Trophoblast cell (in vitro differentiated cells and primary cell): ENCODE data around the gene FBXW11.
A peak's percentile ranks its signal among the peaks of the same experiment; 100 is the strongest.

ENCODE experiments used
- DNase-seq, 2 donors: peaks; one replicate each; pipeline ENCODE4 v3.0.0-alpha.2; 2016
- H2AFZ ChIP-seq: 2 replicates; pipeline ENCODE4 v1.6.1; 2013; ENCODE audit warnings: low read length, moderate library complexity, mild to moderate bottlenecking; ENCODE audit not compliant: insufficient read depth, poor library complexity
- H2AK5ac ChIP-seq: 2 replicates; pipeline ENCODE4 v1.6.1; 2013; ENCODE audit warnings: mild to moderate bottlenecking, low read length
- H2BK120ac ChIP-seq: 2 replicates; pipeline ENCODE4 v1.6.1; 2013; ENCODE audit warnings: low read length, mild to moderate bottlenecking, moderate library complexity; ENCODE audit not compliant: insufficient read depth, poor library complexity
- H2BK12ac ChIP-seq: 2 replicates; pipeline ENCODE4 v1.6.1; 2013; ENCODE audit warnings: mild to moderate bottlenecking, low read length, moderate library complexity
- H2BK5ac ChIP-seq: 2 replicates; pipeline ENCODE4 v1.6.1; 2013; ENCODE audit warnings: low read length, low read depth, moderate library complexity, mild to moderate bottlenecking; ENCODE audit not compliant: poor library complexity
- H3K14ac ChIP-seq: 2 replicates; pipeline ENCODE4 v1.6.1; 2013; ENCODE audit warnings: mild to moderate bottlenecking, low read length
- H3K18ac ChIP-seq: 2 replicates; pipeline ENCODE4 v1.6.1; 2013; ENCODE audit warnings: mild to moderate bottlenecking, low read length
- H3K23ac ChIP-seq: 2 replicates; pipeline ENCODE4 v1.6.1; 2013; ENCODE audit warnings: low read length
- H3K27ac ChIP-seq: 2 replicates; pipeline ENCODE4 v1.5.1; 2013; ENCODE audit warnings: low read depth, mild to moderate bottlenecking, inconsistent platforms, low read length, moderate library complexity
- H3K27me3 ChIP-seq: 2 replicates; pipeline ENCODE4 v1.6.1; 2013; ENCODE audit warnings: inconsistent platforms, mild to moderate bottlenecking, low read length, moderate library complexity; ENCODE audit not compliant: insufficient read depth
- H3K36me3 ChIP-seq, 2 experiments: 1 replicate in 1 of 2; 2 replicates in 1 of 2; pipeline ENCODE4 v1.6.1; 2013; ENCODE audit warnings: low read length in 2 of 2, mild to moderate bottlenecking in 2 of 2, moderate library complexity in 1 of 2; ENCODE audit not compliant: insufficient read depth in 2 of 2, control insufficient read depth in 1 of 2
- H3K4ac ChIP-seq: 2 replicates; pipeline ENCODE4 v1.6.1; 2013; ENCODE audit warnings: low read depth, mild to moderate bottlenecking, low read length, moderate library complexity
- H3K4me1 ChIP-seq, 2 experiments: 1 replicate in 1 of 2; 2 replicates in 1 of 2; pipeline ENCODE4 v1.6.1; 2013; ENCODE audit warnings: low read length in 2 of 2, mild to moderate bottlenecking in 2 of 2, moderate library complexity in 1 of 2; ENCODE audit not compliant: insufficient read depth in 2 of 2, control insufficient read depth in 1 of 2
- H3K4me2 ChIP-seq: 2 replicates; pipeline ENCODE4 v1.6.1; 2013; ENCODE audit warnings: inconsistent platforms, mild to moderate bottlenecking, low read length, moderate library complexity
- H3K4me3 ChIP-seq: 2 replicates; pipeline ENCODE4 v1.5.1; 2013; ENCODE audit warnings: mild to moderate bottlenecking, low read depth, low read length, inconsistent platforms
- H3K79me1 ChIP-seq: one replicate; pipeline ENCODE4 v1.6.1; 2013; ENCODE audit warnings: low read length
- H3K79me2 ChIP-seq: 2 replicates; pipeline ENCODE4 v1.6.1; 2013; ENCODE audit warnings: low read length, mild to moderate bottlenecking; ENCODE audit not compliant: control insufficient read depth, insufficient read depth, poor library complexity
- H3K9ac ChIP-seq: 2 replicates; pipeline ENCODE4 v1.6.1; 2013; ENCODE audit warnings: mild to moderate bottlenecking, low read length
- H3K9me3 ChIP-seq: 2 replicates; pipeline ENCODE4 v1.6.1; 2013; ENCODE audit warnings: low read depth, mild to moderate bottlenecking, control low read depth, inconsistent platforms, low read length; ENCODE audit not compliant: insufficient read depth
- H4K12ac ChIP-seq: 2 replicates; pipeline ENCODE4 v1.6.1; 2013; ENCODE audit warnings: low read depth, mild to moderate bottlenecking, low read length, moderate library complexity
- H4K8ac ChIP-seq: 2 replicates; pipeline ENCODE4 v1.6.1; 2013; ENCODE audit warnings: low read depth, mild to moderate bottlenecking, low read length, moderate library complexity
- H4K91ac ChIP-seq: one replicate; pipeline ENCODE4 v1.6.1; 2013; ENCODE audit warnings: low read depth, mild to moderate bottlenecking, low read length, moderate library complexity
- WGBS: extraction: QIAGEN DNeasy Blood & Tissue Kit; methylation state at CpG from one replicate; pipeline ENCODE4 v1.1.7; 2013; ENCODE audit warnings: missing lambda C conversion rate; ENCODE audit not compliant: insufficient read length, insufficient coverage; ENCODE audit errors: extremely low coverage; 5-methylcytosine and 5-hydroxymethylcytosine counted together

The FBXW11 gene

GRCh38 chr5:171956314-171956713 is 50.1 kb downstream of the FBXW11 start:
- no peak for DNase-seq
- H3K14ac ChIP-seq, result no peak overlapping the region
- H3K9me3 ChIP-seq, result no peaks in the 10 kb centered on the region

GRCh38 chr5:171955761-171956160 is 50.7 kb downstream of the FBXW11 start:
- DNase-seq, result no peak
- H3K79me1 ChIP-seq, result no peaks in the 10 kb centered on the region
- H3K4me3 ChIP-seq, result no peak overlapping the region
- no peak overlapping the region for H4K12ac ChIP-seq
- H3K4me1 ChIP-seq, result peaks cover 8 to 9% of the 10 kb centered on the region in 2 experiments
- H2AK5ac ChIP-seq, result no peak overlapping the region
- no peak overlapping the region for H4K8ac ChIP-seq
- H3K27ac ChIP-seq, result no peak overlapping the region
- no peaks in the 10 kb centered on the region for H3K27me3 ChIP-seq
- H3K9me3 ChIP-seq, result no peaks in the 10 kb centered on the region
- H3K79me2 ChIP-seq, result peaks cover 7% of the 10 kb centered on the region
- no peak overlapping the region for H2AFZ ChIP-seq
- no peak overlapping the region for H3K23ac ChIP-seq
- H3K4ac ChIP-seq, result no peak overlapping the region
- H2BK5ac ChIP-seq, result no peak overlapping the region
- H3K4me2 ChIP-seq, result no peak overlapping the region
- no peak overlapping the region for H3K18ac ChIP-seq
- H3K36me3 ChIP-seq, result peaks cover 0 to 3% of the 10 kb centered on the region in 2 experiments
- H2BK12ac ChIP-seq, result no peak overlapping the region
- H3K9ac ChIP-seq, result no peak overlapping the region
- H3K14ac ChIP-seq, result no peak overlapping the region
- no CpG with 5 or more reads among the region's 4 CpGs for WGBS
- H2BK120ac ChIP-seq, result no peak overlapping the region
- no peak overlapping the region for H4K91ac ChIP-seq

More at GRCh38 chr5:171956314-171956713, 50.1 kb downstream of the FBXW11 start:
- no peak overlapping the region for H4K91ac ChIP-seq
- WGBS, result no CpG with 5 or more reads among the region's 1 CpG
- no peak overlapping the region for H2BK5ac ChIP-seq
- H3K36me3 ChIP-seq, result peaks cover 0 to 3% of the 10 kb centered on the region in 2 experiments
- H3K9ac ChIP-seq, result no peak overlapping the region
- no peak overlapping the region for H2AFZ ChIP-seq
- no peak overlapping the region for H3K18ac ChIP-seq
- H3K27ac ChIP-seq, result no peak overlapping the region
- H3K23ac ChIP-seq, result no peak overlapping the region
- peaks cover 7% of the 10 kb centered on the region for H3K79me2 ChIP-seq
- H3K4me2 ChIP-seq, result no peak overlapping the region
- H2BK12ac ChIP-seq, result no peak overlapping the region
- no peak overlapping the region for H3K4ac ChIP-seq
- no peaks in the 10 kb centered on the region for H3K79me1 ChIP-seq
- H4K12ac ChIP-seq, result no peak overlapping the region
- H2AK5ac ChIP-seq, result no peak overlapping the region
- no peak overlapping the region for H2BK120ac ChIP-seq
- H3K4me1 ChIP-seq, result peaks cover 8 to 9% of the 10 kb centered on the region in 2 experiments
- H3K4me3 ChIP-seq, result no peak overlapping the region
- H3K27me3 ChIP-seq, result no peaks in the 10 kb centered on the region
- no peak overlapping the region for H4K8ac ChIP-seq

- no peak overlapping the region for H3K4me2 ChIP-seq
- H2BK5ac ChIP-seq, result no peak overlapping the region
- H3K36me3 ChIP-seq, result no peaks in the 10 kb centered on the region
- H3K4me1 ChIP-seq, result peaks cover 8 to 9% of the 10 kb centered on the region in 2 experiments
- H2AFZ ChIP-seq, result no peak overlapping the region
- no peaks in the 10 kb centered on the region for H3K27me3 ChIP-seq
- H4K8ac ChIP-seq, result no peak overlapping the region
- peaks cover 7% of the 10 kb centered on the region for H3K79me2 ChIP-seq
- H3K9me3 ChIP-seq, result no peaks in the 10 kb centered on the region
- no peak overlapping the region for H3K27ac ChIP-seq
- H3K4ac ChIP-seq, result no peak overlapping the region
- H3K9ac ChIP-seq, result no peak overlapping the region
- no peak overlapping the region for H2BK120ac ChIP-seq
- no peak overlapping the region for H3K4me3 ChIP-seq
- WGBS, result no CpG with 5 or more reads among the region's 1 CpG
- no peak overlapping the region for H4K91ac ChIP-seq
- H3K79me1 ChIP-seq, result no peaks in the 10 kb centered on the region
- H4K12ac ChIP-seq, result no peak overlapping the region
- DNase-seq, result peak; percentile 24 to 85
- no peak overlapping the region for H3K18ac ChIP-seq
- H2AK5ac ChIP-seq, result no peak overlapping the region
- H3K14ac ChIP-seq, result no peak overlapping the region
- no peak overlapping the region for H3K23ac ChIP-seq
- no peak overlapping the region for H2BK12ac ChIP-seq
Measured at GRCh38 chr5:171954721-171955120, 51.7 kb downstream of the FBXW11 start.

- H3K4ac ChIP-seq, result no peak overlapping the region
- no peaks in the 10 kb centered on the region for H3K36me3 ChIP-seq
- no peak overlapping the region for H3K23ac ChIP-seq
- H2BK12ac ChIP-seq, result no peak overlapping the region
- H3K9me3 ChIP-seq, result no peaks in the 10 kb centered on the region
- H3K79me1 ChIP-seq, result no peaks in the 10 kb centered on the region
- no peak overlapping the region for H2BK5ac ChIP-seq
- DNase-seq, result peak; percentile 42 to 82
- H4K12ac ChIP-seq, result no peak overlapping the region
- H4K91ac ChIP-seq, result no peak overlapping the region
- no peak overlapping the region for H3K4me3 ChIP-seq
- H2BK120ac ChIP-seq, result no peak overlapping the region
- H3K27ac ChIP-seq, result no peak overlapping the region
- no peak overlapping the region for H3K9ac ChIP-seq
- peaks cover 8 to 9% of the 10 kb centered on the region in 2 experiments for H3K4me1 ChIP-seq
- H3K4me2 ChIP-seq, result no peak overlapping the region
- peaks cover 7% of the 10 kb centered on the region for H3K79me2 ChIP-seq
- no peaks in the 10 kb centered on the region for H3K27me3 ChIP-seq
- no peak overlapping the region for H2AK5ac ChIP-seq
- no peak overlapping the region for H4K8ac ChIP-seq
- no CpG with 5 or more reads among the region's 2 CpGs for WGBS
- H3K14ac ChIP-seq, result no peak overlapping the region
- H3K18ac ChIP-seq, result no peak overlapping the region
- H2AFZ ChIP-seq, result no peak overlapping the region
Measured at GRCh38 chr5:171953860-171954701, 52.4 kb downstream of the FBXW11 start.
